Adipocyte (in vitro differentiated cells): ENCODE data around the gene NKAIN1.
A peak's percentile ranks its signal among the peaks of the same experiment; 100 is the strongest.

Experiments used
- DNase-seq: peaks from one replicate; pipeline ENCODE4 v3.0.0-alpha.2; 2015; ENCODE audit warnings: low read depth
- H3K27me3 ChIP-seq: replicated peaks from 2 replicates; pipeline ENCODE4 v1.7.0; 2013; ENCODE audit warnings: mild to moderate bottlenecking, low read length, moderate library complexity; ENCODE audit not compliant: control insufficient read depth, insufficient read depth
- H3K36me3 ChIP-seq: 2 replicates; pipeline ENCODE4 v1.7.0; 2013; ENCODE audit warnings: low read length, mild to moderate bottlenecking, moderate library complexity; ENCODE audit not compliant: control insufficient read depth, insufficient read depth, severe bottlenecking
- H3K4me1 ChIP-seq: 2 replicates; pipeline ENCODE4 v1.7.0; 2013; ENCODE audit warnings: mild to moderate bottlenecking, low read length, moderate library complexity; ENCODE audit not compliant: control insufficient read depth, insufficient read depth
- H3K4me3 ChIP-seq: 2 replicates; pipeline ENCODE4 v1.7.0; 2013; ENCODE audit warnings: mild to moderate bottlenecking, low read length, moderate library complexity
- H3K9ac ChIP-seq: 2 replicates; pipeline ENCODE4 v1.7.0; 2013; ENCODE audit warnings: mild to moderate bottlenecking, low read length, moderate library complexity
- H3K9me3 ChIP-seq: 2 replicates; pipeline ENCODE4 v1.7.0; 2013; ENCODE audit warnings: mild to moderate bottlenecking, low read length, moderate library complexity; ENCODE audit not compliant: control insufficient read depth

NKAIN1 gene

DNA sequence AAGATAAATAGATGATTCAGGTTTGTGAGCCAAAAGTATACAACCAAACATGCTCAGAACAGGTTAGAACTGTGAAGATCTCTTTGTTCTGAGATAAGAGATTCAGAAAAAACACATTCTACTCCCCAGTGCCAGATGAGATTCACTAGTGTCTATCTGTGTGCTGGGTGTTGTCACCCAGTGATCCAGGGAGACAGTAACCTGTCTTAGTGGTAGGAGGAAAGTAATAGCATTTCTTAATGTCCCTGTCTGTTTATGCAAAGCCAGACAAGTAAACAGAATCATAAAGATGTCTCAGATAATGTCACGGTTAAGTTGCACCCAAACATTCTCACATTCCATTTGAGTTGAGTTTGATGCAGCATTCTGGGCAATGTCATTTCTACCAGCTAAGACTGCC lies 18.9 kb upstream of the NKAIN1 start:
- no peak for DNase-seq
- no peak overlapping the region for H3K4me3 ChIP-seq
- no peaks in the 10 kb centered on the region for H3K27me3 ChIP-seq
- H3K36me3 ChIP-seq, result peaks cover 62% of the 10 kb centered on the region
- H3K4me1 ChIP-seq, result no peaks in the 10 kb centered on the region
- H3K9ac ChIP-seq, result no peak overlapping the region
- H3K9me3 ChIP-seq, result no peaks in the 10 kb centered on the region

DNA sequence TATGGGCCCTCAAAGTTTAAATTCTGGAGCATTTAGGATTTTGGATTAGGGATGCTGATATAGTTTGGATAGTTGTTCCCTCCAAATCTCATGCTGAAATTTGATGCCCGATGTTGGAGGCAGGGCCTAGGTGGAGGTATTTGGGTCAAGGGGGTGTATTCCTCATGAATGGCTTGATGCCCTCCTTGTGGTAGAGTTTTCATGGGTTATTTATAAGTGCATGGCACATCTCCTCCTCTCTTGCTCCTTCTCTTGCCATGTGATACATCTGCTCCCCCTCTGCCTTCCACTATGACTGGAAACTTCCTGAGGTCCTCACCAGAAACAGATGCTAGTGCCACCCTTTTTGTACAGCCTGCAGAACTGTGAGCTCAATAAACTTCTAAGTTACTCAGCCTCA lies 17.5 kb upstream of the NKAIN1 start:
- DNase-seq, result no peak
- peaks cover 50% of the 10 kb centered on the region for H3K36me3 ChIP-seq

DNA sequence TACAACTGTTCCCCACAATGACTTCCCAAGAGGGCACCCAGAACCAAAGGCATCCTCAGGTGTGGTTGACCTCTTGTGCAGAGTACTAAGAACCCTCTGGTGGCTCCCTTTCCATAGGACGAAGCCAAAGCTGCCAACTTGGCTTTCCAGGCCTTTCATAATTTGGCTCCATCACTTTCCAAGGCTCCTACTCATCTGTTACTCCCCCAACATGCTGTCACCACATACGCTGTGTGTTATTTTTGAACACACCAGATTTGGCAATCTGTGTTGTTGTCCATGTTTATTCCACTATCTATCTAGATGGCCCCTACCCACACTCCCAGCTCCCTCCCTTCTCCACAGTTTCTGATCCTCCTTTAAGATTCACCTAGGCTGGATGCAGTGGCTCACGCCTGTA lies 10.2 kb upstream of the NKAIN1 start:
- Histone ChIP-seq H3K27me3 (no peaks in the 10 kb centered on the region), H3K4me1 (no peaks in the 10 kb centered on the region), H3K36me3 (no peaks in the 10 kb centered on the region), H3K9ac (no peak overlapping the region), H3K4me3 (no peak overlapping the region), H3K9me3 (no peaks in the 10 kb centered on the region)
- no peak for DNase-seq

More for the DNA sequence above, 17.5 kb upstream of the NKAIN1 start:
- H3K9me3 ChIP-seq, result no peaks in the 10 kb centered on the region
- H3K9ac ChIP-seq, result no peak overlapping the region
- no peaks in the 10 kb centered on the region for H3K4me1 ChIP-seq
- no peaks in the 10 kb centered on the region for H3K27me3 ChIP-seq
- no peak overlapping the region for H3K4me3 ChIP-seq

DNA sequence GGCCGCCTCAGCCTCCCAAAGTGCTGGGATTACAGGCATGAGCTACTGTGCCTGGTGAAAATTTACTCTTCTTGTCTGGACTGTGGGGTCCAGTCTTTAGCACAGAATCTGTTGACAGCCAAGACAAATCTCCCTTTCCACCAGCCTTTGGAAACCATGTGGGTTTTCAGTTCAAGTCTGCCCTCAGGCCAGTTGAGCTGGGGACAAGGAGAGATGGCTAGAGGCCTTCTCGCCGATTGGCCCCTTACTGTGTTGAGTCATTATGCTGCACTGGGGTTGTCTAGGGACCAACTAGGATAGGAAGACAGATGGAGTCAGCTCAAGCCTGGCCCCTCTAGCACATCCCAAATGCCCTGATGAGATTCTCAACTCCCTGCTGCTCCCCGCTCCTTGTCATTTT lies 8.6 kb upstream of the NKAIN1 start:
- no peaks in the 10 kb centered on the region for H3K36me3 ChIP-seq
- DNase-seq, result no peak
- H3K4me1 ChIP-seq, result no peaks in the 10 kb centered on the region
- H3K27me3 ChIP-seq, result no peaks in the 10 kb centered on the region
- H3K4me3 ChIP-seq, result no peak overlapping the region
- no peak overlapping the region for H3K9ac ChIP-seq
- no peaks in the 10 kb centered on the region for H3K9me3 ChIP-seq

DNA sequence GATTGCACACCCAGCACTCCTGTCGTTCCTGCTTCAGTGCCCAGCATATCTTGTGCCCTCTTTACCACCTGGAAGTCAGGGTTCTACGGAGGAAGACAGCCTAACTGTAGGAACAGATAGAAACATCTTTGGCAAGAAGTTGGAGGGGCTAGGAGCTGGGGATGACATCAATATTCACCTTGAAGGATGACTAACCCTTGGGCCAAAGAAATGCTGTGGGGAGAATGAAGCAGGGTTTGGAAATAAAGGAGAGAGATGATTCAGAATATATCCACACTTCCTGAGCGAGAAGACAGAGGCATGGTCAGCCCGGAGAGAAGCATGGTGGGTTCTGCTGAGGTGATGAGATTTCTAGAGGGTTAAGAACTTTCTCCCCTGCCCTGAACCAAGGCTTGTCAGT lies 4.6 kb upstream of the NKAIN1 start:
- Histone ChIP-seq H3K27me3 (peaks cover 15% of the 10 kb centered on the region), H3K9me3 (no peaks in the 10 kb centered on the region), H3K4me3 (no peak overlapping the region), H3K36me3 (no peaks in the 10 kb centered on the region), H3K9ac (no peak overlapping the region), H3K4me1 (no peaks in the 10 kb centered on the region)
- no peak for DNase-seq

DNA sequence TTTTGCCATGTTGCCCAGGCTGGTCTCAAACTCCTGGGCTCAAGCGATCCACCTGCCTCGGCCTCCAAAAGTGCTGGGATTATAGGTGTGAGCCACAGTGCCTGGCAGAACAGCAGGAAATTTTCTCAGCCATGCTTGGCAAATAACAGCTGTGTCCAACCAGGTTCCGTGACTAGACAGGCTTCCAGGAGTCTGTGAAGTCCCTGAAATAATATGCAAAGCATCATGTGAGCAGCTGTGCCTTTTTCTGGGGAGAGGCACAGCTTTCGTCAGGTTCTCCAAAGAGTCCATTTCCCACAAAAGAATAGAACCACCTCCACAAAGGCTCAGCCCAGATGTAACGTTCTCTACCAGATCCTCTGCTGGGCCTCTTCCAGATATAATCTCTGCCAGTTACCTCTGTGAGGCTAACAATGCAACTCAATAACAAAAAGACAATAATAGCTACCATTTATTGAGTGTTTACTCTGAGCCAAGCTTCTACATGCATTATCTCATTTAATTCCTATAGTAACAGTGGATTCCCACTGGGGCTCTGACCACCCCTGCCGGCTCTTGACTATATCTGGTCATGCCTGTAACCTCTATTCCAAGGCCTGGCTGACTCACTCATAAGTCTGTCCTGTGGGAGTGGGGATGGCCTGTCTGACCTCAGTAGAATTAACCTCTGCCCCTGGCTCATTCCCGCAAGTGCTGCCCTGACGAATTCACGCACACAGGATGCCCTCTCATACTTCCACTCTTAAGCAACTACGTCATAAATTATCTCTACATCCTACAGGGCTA lies 4.0 kb upstream of the NKAIN1 start:
- Histone ChIP-seq H3K4me1 (peaks cover 3% of the 10 kb centered on the region), H3K9me3 (no peaks in the 10 kb centered on the region), H3K36me3 (no peaks in the 10 kb centered on the region), H3K4me3 (no peak overlapping the region), H3K9ac (no peak overlapping the region), H3K27me3 (peaks cover 19% of the 10 kb centered on the region)
- DNase-seq, result no peak

DNA sequence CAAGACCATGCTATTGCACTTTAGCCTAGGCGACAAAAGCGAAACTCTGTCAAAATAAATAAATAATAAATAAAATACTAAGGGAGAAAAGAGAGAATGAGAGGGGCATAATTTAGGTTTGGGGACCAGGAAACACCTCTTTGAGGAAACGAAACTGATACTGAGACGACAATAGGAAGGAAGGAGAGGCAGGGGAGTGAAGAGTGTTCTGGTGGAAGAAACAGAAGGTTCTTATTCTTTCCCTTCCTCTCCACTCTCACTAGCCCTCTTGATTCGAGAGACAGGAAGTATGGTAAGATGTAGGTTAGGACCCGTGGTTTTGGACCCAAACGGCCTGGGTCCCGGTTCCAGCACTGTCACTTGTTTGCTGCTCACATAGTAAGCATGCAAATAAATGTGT lies 1.6 kb upstream of the NKAIN1 start:
- H3K36me3 ChIP-seq, result no peaks in the 10 kb centered on the region
- no peak for DNase-seq
- H3K27me3 ChIP-seq, result peaks cover 43% of the 10 kb centered on the region

DNA sequence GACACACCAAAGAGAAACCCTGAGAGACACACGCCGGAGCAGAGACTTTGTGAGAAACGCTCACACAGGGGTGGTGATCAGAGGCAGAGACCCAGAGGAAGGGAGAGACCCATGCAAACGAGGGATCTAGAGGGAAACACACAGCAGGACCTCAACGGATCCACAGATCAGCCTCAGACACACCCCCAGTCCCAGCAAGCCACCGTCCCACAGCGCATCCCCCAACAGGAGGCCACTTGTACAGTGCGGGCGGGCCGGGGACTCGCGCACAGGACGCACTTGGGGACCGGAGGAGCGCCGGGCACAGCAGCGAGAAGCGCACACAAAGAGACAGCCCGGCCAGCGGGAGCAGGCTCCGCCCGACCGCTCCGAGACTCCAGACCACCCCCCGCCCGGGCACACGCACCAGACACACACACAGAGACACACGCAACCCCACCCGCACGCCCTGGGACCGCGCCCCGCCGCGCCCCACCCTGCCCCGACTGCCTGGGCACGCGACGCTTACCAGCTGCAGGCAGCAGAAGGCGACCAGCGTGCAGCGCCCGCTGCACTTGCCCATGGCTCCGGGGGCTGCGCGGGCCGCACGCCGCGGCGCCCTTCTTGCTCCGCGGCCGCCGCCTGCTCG lies 587 bp downstream of the NKAIN1 start:
- peaks cover 3% of the 10 kb centered on the region for H3K4me1 ChIP-seq
- no peak overlapping the region for H3K9ac ChIP-seq
- DNase-seq, result peak; percentile 51
- H3K27me3 ChIP-seq, result peaks cover 55% of the 10 kb centered on the region
- no peaks in the 10 kb centered on the region for H3K36me3 ChIP-seq
- H3K9me3 ChIP-seq, result no peaks in the 10 kb centered on the region
- H3K4me3 ChIP-seq, result peak overlapping the region; percentile 43

More for the DNA sequence above, 1.6 kb upstream of the NKAIN1 start:
- Histone ChIP-seq H3K9ac (no peak overlapping the region), H3K4me1 (peaks cover 3% of the 10 kb centered on the region), H3K9me3 (no peaks in the 10 kb centered on the region), H3K4me3 (no peak overlapping the region)

- Histone ChIP-seq H3K27me3 (peaks cover 55% of the 10 kb centered on the region), H3K4me3 (no peak overlapping the region)
These were observed 1.1 kb downstream of the NKAIN1 start for GRCh38 chr1:31238612-31238985.

DNA sequence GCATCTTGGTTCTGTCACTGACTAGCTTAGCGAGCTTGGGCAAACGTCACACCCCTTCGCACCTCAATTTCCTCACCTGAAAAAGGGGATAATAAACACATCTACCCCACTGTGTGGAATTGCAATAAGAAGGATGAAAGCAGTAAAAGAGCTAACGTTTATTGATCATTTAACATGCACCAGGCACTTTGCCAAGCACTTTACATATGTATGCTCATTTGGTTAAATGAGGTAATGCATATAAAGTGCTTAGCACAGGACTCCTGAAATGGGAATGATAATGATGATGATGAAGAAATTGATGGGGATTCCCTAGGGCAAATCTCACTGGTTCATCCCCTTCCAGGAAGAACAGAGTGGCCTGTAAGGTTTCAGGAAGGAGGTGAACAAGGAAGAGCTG lies 4.8 kb downstream of the NKAIN1 start:
- H3K9ac ChIP-seq, result no peak overlapping the region
- H3K36me3 ChIP-seq, result no peaks in the 10 kb centered on the region
- peaks cover 42% of the 10 kb centered on the region for H3K27me3 ChIP-seq
- H3K4me3 ChIP-seq, result no peak overlapping the region
- no peak for DNase-seq
- no peaks in the 10 kb centered on the region for H3K9me3 ChIP-seq
- H3K4me1 ChIP-seq, result peaks cover 3% of the 10 kb centered on the region

More at GRCh38 chr1:31238612-31238985, 1.1 kb downstream of the NKAIN1 start:
- H3K36me3 ChIP-seq, result no peaks in the 10 kb centered on the region
- no peak overlapping the region for H3K9ac ChIP-seq
- H3K4me1 ChIP-seq, result peaks cover 3% of the 10 kb centered on the region
- no peaks in the 10 kb centered on the region for H3K9me3 ChIP-seq
- DNase-seq, result no peak

GRCh38 chr1:31234123-31234708 lies 5.5 kb downstream of the NKAIN1 start:
- Histone ChIP-seq H3K4me3 (no peak overlapping the region), H3K9ac (no peak overlapping the region), H3K4me1 (peaks cover 3% of the 10 kb centered on the region), H3K27me3 (peaks cover 42% of the 10 kb centered on the region), H3K36me3 (no peaks in the 10 kb centered on the region), H3K9me3 (no peaks in the 10 kb centered on the region)
- no peak for DNase-seq
